CD14-positive monocyte (primary cell): ENCODE data around the gene CTNNA2. TPM values are rescaled to one million over a fixed set of nuclear protein-coding genes. Genes with fewer than 3 reads are reported as not detected.

ENCODE experiments used
- DNase-seq, 3 donors: peaks; one replicate each; pipeline ENCODE4 v3.0.0-alpha.2; 2011 to 2022
- H2AFZ ChIP-seq: 2 replicates; pipeline ENCODE4 v1.6.0; 2012; ENCODE audit warnings: mild to moderate bottlenecking, low read depth, low read length, inconsistent platforms; ENCODE audit not compliant: insufficient read depth, poor library complexity, severe bottlenecking
- H3K27ac ChIP-seq, 2 donors: 1 replicate in 1 of 2; 2 replicates in 1 of 2; pipeline ENCODE4 v1.5.1; 2012 to 2013; ENCODE audit warnings: low read length in 2 of 2, control low read depth in 1 of 2, inconsistent platforms in 1 of 2, low read depth in 1 of 2, mild to moderate bottlenecking in 1 of 2
- H3K27me3 ChIP-seq, 2 donors: one replicate each; pipeline versions ENCODE4 v1.6.0 to v1.6.1; 2011 to 2013; ENCODE audit warnings: low read length in 2 of 2; ENCODE audit not compliant: control insufficient read depth in 2 of 2, insufficient read depth in 2 of 2
- H3K36me3 ChIP-seq, 2 donors: replicated peaks in 1 of 2; 1 replicate in 1 of 2; 2 replicates in 1 of 2; pipeline versions ENCODE4 v1.5.1 to v1.6.1; 2012 to 2013; ENCODE audit warnings: low read length in 2 of 2, control low read depth in 1 of 2, inconsistent platforms in 1 of 2, mild to moderate bottlenecking in 1 of 2; ENCODE audit not compliant: insufficient read depth in 2 of 2, control insufficient read depth in 1 of 2
- H3K4me1 ChIP-seq, 2 donors: 1 replicate in 1 of 2; 2 replicates in 1 of 2; pipeline versions ENCODE4 v1.5.1 to v1.6.1; 2012 to 2013; ENCODE audit warnings: low read length in 2 of 2, control low read depth in 1 of 2, inconsistent platforms in 1 of 2, mild to moderate bottlenecking in 1 of 2, moderate library complexity in 1 of 2; ENCODE audit not compliant: insufficient read depth in 2 of 2, control insufficient read depth in 1 of 2
- H3K4me2 ChIP-seq: replicated peaks from 2 replicates; pipeline ENCODE3; 2012; ENCODE audit warnings: low read length, moderate library complexity, mild to moderate bottlenecking; ENCODE audit not compliant: poor library complexity, severe bottlenecking; ENCODE audit errors: extremely low read depth
- H3K4me3 ChIP-seq, 3 experiments: fragments of 200-600 bp in 1 of 3; sonication (generic) in 1 of 3; replicated peaks in 1 of 3; 1 replicate in 2 of 3; 2 replicates in 1 of 3; pipeline ENCODE4 v1.5.1; 2011 to 2013; ENCODE audit warnings: low read length in 3 of 3, mild to moderate bottlenecking in 3 of 3, control low read depth in 2 of 3, low read depth in 2 of 3, inconsistent platforms in 1 of 3, moderate library complexity in 1 of 3
- H3K79me2 ChIP-seq: 2 replicates; pipeline ENCODE4 v1.6.0; 2012; ENCODE audit warnings: mild to moderate bottlenecking, control low read depth, inconsistent platforms, low read length, moderate library complexity; ENCODE audit not compliant: insufficient read depth
- H3K9ac ChIP-seq: 2 replicates; pipeline ENCODE4 v1.6.0; 2017; ENCODE audit warnings: low read length, mild to moderate bottlenecking; ENCODE audit not compliant: insufficient read depth, poor library complexity, severe bottlenecking
- H3K9me3 ChIP-seq, 2 donors: replicated peaks in 1 of 2; 1 replicate in 1 of 2; 2 replicates in 1 of 2; pipeline versions ENCODE4 v1.5.1 to v1.6.1; 2012 to 2013; ENCODE audit warnings: low read length in 2 of 2, control low read depth in 1 of 2; ENCODE audit not compliant: control insufficient read depth in 1 of 2, insufficient read depth in 1 of 2
- H4K20me1 ChIP-seq: 2 replicates; pipeline ENCODE4 v1.6.0; 2012; ENCODE audit warnings: mild to moderate bottlenecking, low read length, control low read depth, moderate library complexity; ENCODE audit not compliant: insufficient read depth
- H3K27ac Mint-ChIP-seq, 7 donors: one replicate each; pipeline ENCODE4 v1.8.0; 2020; ENCODE audit warnings: mild to moderate bottlenecking in 7 of 7, mixed read lengths in 7 of 7, moderate library complexity in 6 of 7, inconsistent platforms in 2 of 7
- H3K27me3 Mint-ChIP-seq, 3 donors: one replicate each; pipeline ENCODE4 v1.8.0; 2021 to 2022; ENCODE audit warnings: low read depth in 3 of 3, mild to moderate bottlenecking in 3 of 3, mixed read lengths in 3 of 3, moderate library complexity in 3 of 3, inconsistent platforms in 1 of 3
- H3K36me3 Mint-ChIP-seq, 2 donors: one replicate each; pipeline ENCODE4 v1.8.0; 2020; ENCODE audit warnings: mixed read lengths in 2 of 2, inconsistent platforms in 1 of 2, mild to moderate bottlenecking in 1 of 2
- H3K4me1 Mint-ChIP-seq: one replicate; pipeline ENCODE4 v1.8.0; 2020; ENCODE audit warnings: mild to moderate bottlenecking, mixed read lengths
- H3K4me3 Mint-ChIP-seq, 2 donors: one replicate each; pipeline ENCODE4 v1.8.0; 2020; ENCODE audit warnings: mild to moderate bottlenecking in 2 of 2, mixed read lengths in 2 of 2, moderate library complexity in 1 of 2
- H3K9me3 Mint-ChIP-seq, 7 donors: one replicate each; pipeline ENCODE4 v1.8.0; 2020 to 2022; ENCODE audit warnings: mixed read lengths in 7 of 7, mild to moderate bottlenecking in 6 of 7, moderate library complexity in 6 of 7, inconsistent platforms in 2 of 7
- CTCF ChIP-seq: fragments of 200-600 bp; IDR thresholded peaks from one replicate; pipeline ENCODE4 v1.8.0; 2022; ENCODE audit warnings: antibody characterized with exemption, mild to moderate bottlenecking
- WGBS: methylation state at CpG from one replicate; pipeline ENCODE4 v1.1.5; 2013; ENCODE audit warnings: missing lambda C conversion rate; ENCODE audit not compliant: insufficient coverage; 5-methylcytosine and 5-hydroxymethylcytosine counted together
- intact Hi-C, 2 donors: fragments of 100-400 bp; cut with micrococcal nuclease; formaldehyde crosslinking; loops; one replicate each; pipeline versions ENCODE4 v1.15.0 to v1.15.1; 2023
- polyA plus RNA-seq, 3 donors: library from polyadenylated mRNA; depleted of rRNA in 1 of 3; unstranded in 2 of 3; stranded (reverse) in 1 of 3; fragments of 300-500 nt in 2 of 3; fragments of >200 nt in 1 of 3; fragmentation: Illumina TruSeq in 2 of 3; gene quantifications; 1 replicate in 2 of 3; 2 replicates in 1 of 3; pipeline ENCODE4 v1.2.3, GENCODE V29; 2012 to 2021

Gene CTNNA2
- polyA plus RNA-seq, 3 donors: not detected

- Mint-ChIP-seq H3K27ac (no peak overlapping the region), H3K4me3 (no peak overlapping the region), H3K27me3 (no peaks in the 10 kb centered on the region), H3K36me3 (no peaks in the 10 kb centered on the region), H3K4me1 (no peaks in the 10 kb centered on the region), H3K9me3 (peaks cover 0 to 11% (median 2%) of the 10 kb centered on the region in 7 donors)
- H3K79me2 ChIP-seq: no peaks in the 10 kb centered on the region
- H3K9ac ChIP-seq: no peak overlapping the region
- no peaks in the 10 kb centered on the region for H3K27me3 ChIP-seq
- intact Hi-C loops: no loop called here
- no peak for TF ChIP-seq CTCF
- no peaks in the 10 kb centered on the region for H4K20me1 ChIP-seq
- H3K9me3 ChIP-seq: no peaks in the 10 kb centered on the region
- H3K36me3 ChIP-seq: no peaks in the 10 kb centered on the region
- DNase-seq: no peak
- no peaks in the 10 kb centered on the region for H3K4me1 ChIP-seq
- no peak overlapping the region for H3K27ac ChIP-seq
- no peak overlapping the region for H3K4me3 ChIP-seq
- no peak overlapping the region for H3K4me2 ChIP-seq
- H2AFZ ChIP-seq: no peak overlapping the region
- WGBS: 100% methylated on average over 2 of the region's 3 CpGs
Observed at GRCh38 chr2:80151651-80152050, 638.8 kb downstream of the CTNNA2 start.

- no peak for DNase-seq
- H3K27me3 Mint-ChIP-seq: no peaks in the 10 kb centered on the region
- WGBS: 100% methylated on average over 1 of the region's 4 CpGs
Observed at GRCh38 chr2:80153151-80153550, 640.3 kb downstream of the CTNNA2 start.

More at GRCh38 chr2:80153151-80153550, 640.3 kb downstream of the CTNNA2 start:
- peaks cover 0 to 6% (median 2%) of the 10 kb centered on the region in 7 donors for H3K9me3 Mint-ChIP-seq
- Histone ChIP-seq H3K27me3 (no peaks in the 10 kb centered on the region), H3K4me2 (no peak overlapping the region), H4K20me1 (no peaks in the 10 kb centered on the region), H3K9me3 (no peaks in the 10 kb centered on the region), H3K9ac (no peak overlapping the region), H2AFZ (no peak overlapping the region), H3K4me3 (no peak overlapping the region), H3K4me1 (no peaks in the 10 kb centered on the region), H3K79me2 (no peaks in the 10 kb centered on the region), H3K27ac (no peak overlapping the region), H3K36me3 (no peaks in the 10 kb centered on the region)
- no peak overlapping the region for H3K27ac Mint-ChIP-seq
- H3K4me1 Mint-ChIP-seq: no peaks in the 10 kb centered on the region
- TF ChIP-seq CTCF: no peak
- no peak overlapping the region for H3K4me3 Mint-ChIP-seq
- no peaks in the 10 kb centered on the region for H3K36me3 Mint-ChIP-seq
- intact Hi-C loops: no loop called here
